ENCODE measurements around the gene COL26A1. TPM values are rescaled to one million over a fixed set of nuclear protein-coding genes. Genes with fewer than 3 reads are reported as not detected.

COL26A1 gene
- total RNA-seq, 2 experiments from 2014 or later = not detected

DNA sequence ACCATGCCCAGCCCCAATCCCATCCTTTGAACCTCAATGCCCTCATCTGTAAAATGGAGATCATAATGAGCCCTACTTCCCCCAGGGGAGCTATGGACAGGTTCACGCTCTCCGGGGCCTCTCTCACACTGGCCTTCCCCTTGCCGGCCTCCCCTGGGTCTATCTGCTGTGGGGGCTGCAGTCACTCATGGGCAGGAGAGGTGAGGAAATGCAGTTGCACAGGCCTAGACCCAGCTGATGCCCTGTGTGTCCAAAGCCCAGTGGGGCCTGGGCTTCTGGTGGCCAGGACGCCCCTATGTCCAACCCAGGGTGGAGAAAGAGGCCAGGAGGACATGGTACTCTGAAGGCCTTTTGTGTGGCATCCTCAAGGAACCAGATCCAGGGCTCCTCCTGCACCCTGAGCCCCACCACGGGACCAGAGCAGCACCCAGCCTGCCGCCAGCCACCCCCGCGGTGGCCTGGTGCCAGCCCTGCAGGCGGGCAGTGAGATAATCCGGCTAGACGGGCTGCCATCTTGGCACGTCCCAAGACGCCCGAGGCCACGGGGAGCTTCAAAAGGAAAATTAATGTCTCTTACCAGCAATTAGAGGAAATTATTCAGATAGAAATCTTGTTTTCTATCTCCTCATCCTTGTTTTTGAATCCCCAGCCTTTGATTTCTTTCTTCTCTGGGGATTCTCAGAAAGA is 227.4 kb downstream of the COL26A1 start:
- intact Hi-C loops (cut with micrococcal nuclease; ENCODE audit: unreplicated experiment) = no loop called here
- Histone ChIP-seq H3K4me1 (ENCODE audit: insufficient read depth, low read length, poor library complexity, severe bottlenecking) (no peaks in the 10 kb centered on the region), H3K9me3 (ENCODE audit: low read length) (no peaks in the 10 kb centered on the region), H3K27ac (ENCODE audit: low read depth, low read length, poor library complexity, severe bottlenecking) (no peak overlapping the region), H3K4me2 (ENCODE audit: low read length) (no peak overlapping the region), H3K9me2 (ENCODE audit: insufficient read depth, low read length) (no peaks in the 10 kb centered on the region), H4K20me1 (ENCODE audit: insufficient read depth, low read length) (no peaks in the 10 kb centered on the region), H3K79me2 (ENCODE audit: insufficient read depth, low read depth, low read length) (no peaks in the 10 kb centered on the region), H2AFZ (ENCODE audit: low read length) (no peak overlapping the region), H3K4me3 (ENCODE audit: low read depth, low read length, poor library complexity, severe bottlenecking) (no peak overlapping the region), H3K36me3 (ENCODE audit: insufficient read depth, low read length) (no peaks in the 10 kb centered on the region)
- TF ChIP-seq, protein P1, sequence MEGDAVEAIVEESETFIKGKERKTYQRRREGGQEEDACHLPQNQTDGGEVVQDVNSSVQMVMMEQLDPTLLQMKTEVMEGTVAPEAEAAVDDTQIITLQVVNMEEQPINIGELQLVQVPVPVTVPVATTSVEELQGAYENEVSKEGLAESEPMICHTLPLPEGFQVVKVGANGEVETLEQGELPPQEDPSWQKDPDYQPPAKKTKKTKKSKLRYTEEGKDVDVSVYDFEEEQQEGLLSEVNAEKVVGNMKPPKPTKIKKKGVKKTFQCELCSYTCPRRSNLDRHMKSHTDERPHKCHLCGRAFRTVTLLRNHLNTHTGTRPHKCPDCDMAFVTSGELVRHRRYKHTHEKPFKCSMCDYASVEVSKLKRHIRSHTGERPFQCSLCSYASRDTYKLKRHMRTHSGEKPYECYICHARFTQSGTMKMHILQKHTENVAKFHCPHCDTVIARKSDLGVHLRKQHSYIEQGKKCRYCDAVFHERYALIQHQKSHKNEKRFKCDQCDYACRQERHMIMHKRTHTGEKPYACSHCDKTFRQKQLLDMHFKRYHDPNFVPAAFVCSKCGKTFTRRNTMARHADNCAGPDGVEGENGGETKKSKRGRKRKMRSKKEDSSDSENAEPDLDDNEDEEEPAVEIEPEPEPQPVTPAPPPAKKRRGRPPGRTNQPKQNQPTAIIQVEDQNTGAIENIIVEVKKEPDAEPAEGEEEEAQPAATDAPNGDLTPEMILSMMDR (conservative IDR thresholded peaks at IDR 0.05; ENCODE audit: low read length) = no peak
- no peak for TF ChIP-seq EZH2phosphoT487 (IDR thresholded peaks at IDR 0.05; ENCODE audit: borderline replicate concordance, low read depth, low read length)
- no peak for DNase-seq (ENCODE audit: low spot score)
- POLR2A ChIA-PET = interaction anchor here (0.5 kb wide), 1 partner anchor 555 kb away, joined by 5 read pairs; no protein-coding TSS in a partner anchor
- CTCF ChIA-PET (ENCODE audit: unreplicated experiment) = no interaction called here
- no TSS peak for BruUV-seq (replicated peaks)

DNA sequence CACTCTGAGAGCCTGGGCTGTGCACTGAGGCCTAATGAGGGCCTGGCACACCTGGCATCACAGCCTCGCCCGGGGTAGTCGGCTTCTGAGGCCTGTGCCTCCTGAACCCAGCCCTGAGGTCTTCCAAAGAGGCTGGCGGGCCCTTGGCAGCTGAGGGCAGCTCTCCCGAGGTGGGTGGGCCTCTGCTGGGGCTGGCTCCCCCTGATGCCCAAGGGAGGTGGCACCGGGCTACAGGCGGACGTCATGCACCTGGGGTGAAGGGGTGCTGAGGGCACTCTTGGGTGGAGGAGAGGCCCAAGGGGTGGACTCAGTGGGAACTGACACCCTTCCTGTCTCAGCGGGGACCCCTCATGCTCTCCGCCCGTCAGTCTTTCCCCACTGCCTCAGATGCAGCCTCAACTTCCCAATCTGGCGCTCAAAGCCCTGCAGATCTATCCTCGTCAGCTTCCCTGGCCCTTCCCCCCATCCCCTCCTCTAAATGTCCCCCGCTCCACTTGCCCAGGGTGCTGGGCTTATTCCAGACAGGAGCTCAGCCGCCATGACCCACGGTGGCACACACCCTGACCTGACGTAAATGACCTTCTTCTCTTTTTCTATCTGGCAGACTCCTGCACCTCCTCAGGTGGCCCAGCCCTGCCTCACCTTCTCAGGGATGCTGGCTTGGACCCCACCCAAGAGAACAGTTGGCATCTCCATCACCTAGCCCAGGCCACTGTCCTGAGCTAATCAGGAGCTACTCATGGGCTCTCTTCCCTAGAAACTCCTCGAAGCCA is 228.2 kb downstream of the COL26A1 start:
- DNase-seq (ENCODE audit: low spot score) = no peak
- ChIA-PET CTCF (ENCODE audit: unreplicated experiment) (interaction anchor here (1.0 kb wide), 1 partner anchor 12 kb away, joined by 3 read pairs; no protein-coding TSS in a partner anchor), POLR2A (interaction anchor here (0.6 kb wide), 1 partner anchor 380 kb away, joined by 3 read pairs; no protein-coding TSS in a partner anchor)
- no peak overlapping the region for H3K4me2 ChIP-seq (ENCODE audit: low read length)
- no peak overlapping the region for H3K27ac ChIP-seq (ENCODE audit: low read depth, low read length, poor library complexity, severe bottlenecking)
- intact Hi-C loops (cut with micrococcal nuclease; ENCODE audit: unreplicated experiment) = no loop called here
- H3K4me1 ChIP-seq (ENCODE audit: insufficient read depth, low read length, poor library complexity, severe bottlenecking) = no peaks in the 10 kb centered on the region
- no peak overlapping the region for H3K4me3 ChIP-seq (ENCODE audit: low read depth, low read length, poor library complexity, severe bottlenecking)
- H2AFZ ChIP-seq (ENCODE audit: low read length) = no peak overlapping the region
- no peaks in the 10 kb centered on the region for H3K9me2 ChIP-seq (ENCODE audit: insufficient read depth, low read length)
- no peaks in the 10 kb centered on the region for H3K79me2 ChIP-seq (ENCODE audit: insufficient read depth, low read depth, low read length)
- BruUV-seq (replicated peaks) = no TSS peak
- TF ChIP-seq, protein P1 (conservative IDR thresholded peaks at IDR 0.05; ENCODE audit: low read length) = no peak
- TF ChIP-seq EZH2phosphoT487 (IDR thresholded peaks at IDR 0.05; ENCODE audit: borderline replicate concordance, low read depth, low read length) = no peak
- no peaks in the 10 kb centered on the region for H3K9me3 ChIP-seq (ENCODE audit: low read length)
- no peaks in the 10 kb centered on the region for H4K20me1 ChIP-seq (ENCODE audit: insufficient read depth, low read length)
- no peaks in the 10 kb centered on the region for H3K36me3 ChIP-seq (ENCODE audit: insufficient read depth, low read length)

Measured in OCI-LY7 (cell line).